HG02981 (cell line): ENCODE results near the gene SPATA2.
"Not testable (repeated sequence)": the region's sequence is repeated elsewhere in the genome, so short reads cannot be mapped to it uniquely, and the experiment has no call there.

Source experiments
- ATAC-seq: cut with Tn5 transposase; IDR thresholded peaks from one replicate; pipeline ENCODE4 v1.9.1; 2021; ENCODE audit warnings: mild to moderate bottlenecking, moderate library complexity; ENCODE audit not compliant: unreplicated experiment

SPATA2 gene

GRCh38 chr20:49906101-49906604 is 9.2 kb downstream of the SPATA2 start:
- no peak for ATAC-seq

- ATAC-seq, result no peak
Observed at GRCh38 chr20:49905415-49906091, 9.8 kb downstream of the SPATA2 start.

- ATAC-seq, result no peak
Observed at GRCh38 chr20:49904440-49905214, 10.7 kb downstream of the SPATA2 start.

GRCh38 chr20:49901588-49901987 is 13.7 kb downstream of the SPATA2 start:
- ATAC-seq, result no peak

- ATAC-seq, result no peak
Observed at GRCh38 chr20:49899541-49900383, 15.6 kb downstream of the SPATA2 start.

GRCh38 chr20:49896204-49896603 is 19.1 kb downstream of the SPATA2 start:
- no peak for ATAC-seq

GRCh38 chr20:49895474-49896093 is 19.7 kb downstream of the SPATA2 start:
- ATAC-seq, result not testable (repeated sequence)

- no peak for ATAC-seq
Observed at GRCh38 chr20:49894073-49894470, 21.3 kb downstream of the SPATA2 start.

GRCh38 chr20:49893242-49894072 is 21.9 kb downstream of the SPATA2 start:
- no peak for ATAC-seq

- no peak for ATAC-seq
Observed at GRCh38 chr20:49892817-49893216, 22.5 kb downstream of the SPATA2 start.

GRCh38 chr20:49892260-49892659 is 23.1 kb downstream of the SPATA2 start:
- ATAC-seq, result no peak

- no peak for ATAC-seq
Observed at GRCh38 chr20:49891476-49892110, 23.7 kb downstream of the SPATA2 start.

- ATAC-seq, result no peak
Observed at GRCh38 chr20:49890471-49891361, 24.6 kb downstream of the SPATA2 start.

- ATAC-seq, result no peak
Observed at GRCh38 chr20:49889935-49890333, 25.4 kb downstream of the SPATA2 start.

GRCh38 chr20:49889001-49889934 is 26.1 kb downstream of the SPATA2 start:
- ATAC-seq, result no peak

GRCh38 chr20:49888212-49889000 is 26.9 kb downstream of the SPATA2 start:
- no peak for ATAC-seq
